ENCODE measurements around the gene HSPBP1.

The HSPBP1 gene

GRCh38 chr19:55253842-55254624 is 25.9 kb downstream of the HSPBP1 start:
- H3K27ac Mint-ChIP-seq (ENCODE audit: low read depth): peak overlapping the region; percentile 97
- peak overlapping the region; percentile 98 for H3K4me3 Mint-ChIP-seq
- no peaks in the 10 kb centered on the region for H3K9me3 Mint-ChIP-seq
- peaks cover 25% of the 10 kb centered on the region for H3K36me3 Mint-ChIP-seq (ENCODE audit: insufficient read depth)
- H3K27me3 Mint-ChIP-seq: no peaks in the 10 kb centered on the region
- peaks cover 82% of the 10 kb centered on the region for H3K4me1 Mint-ChIP-seq
- DNase-seq (ENCODE audit: low spot score in 2 of 2): peak; percentile 44 to 65
- ATAC-seq (replicated peaks; ENCODE audit: extremely low read depth, poor library complexity, severe bottlenecking): peak; percentile 54

GRCh38 chr19:55252760-55253663 is 26.9 kb downstream of the HSPBP1 start:
- Mint-ChIP-seq H3K27ac (ENCODE audit: low read depth) (peak overlapping the region; percentile 97), H3K4me3 (peak overlapping the region; percentile 98), H3K4me1 (peaks cover 87% of the 10 kb centered on the region), H3K9me3 (no peaks in the 10 kb centered on the region), H3K36me3 (ENCODE audit: insufficient read depth) (peaks cover 21% of the 10 kb centered on the region), H3K27me3 (no peaks in the 10 kb centered on the region)
- DNase-seq (ENCODE audit: low spot score in 2 of 2) (no peak), ATAC-seq (replicated peaks; ENCODE audit: extremely low read depth, poor library complexity, severe bottlenecking) (no peak)

DNA sequence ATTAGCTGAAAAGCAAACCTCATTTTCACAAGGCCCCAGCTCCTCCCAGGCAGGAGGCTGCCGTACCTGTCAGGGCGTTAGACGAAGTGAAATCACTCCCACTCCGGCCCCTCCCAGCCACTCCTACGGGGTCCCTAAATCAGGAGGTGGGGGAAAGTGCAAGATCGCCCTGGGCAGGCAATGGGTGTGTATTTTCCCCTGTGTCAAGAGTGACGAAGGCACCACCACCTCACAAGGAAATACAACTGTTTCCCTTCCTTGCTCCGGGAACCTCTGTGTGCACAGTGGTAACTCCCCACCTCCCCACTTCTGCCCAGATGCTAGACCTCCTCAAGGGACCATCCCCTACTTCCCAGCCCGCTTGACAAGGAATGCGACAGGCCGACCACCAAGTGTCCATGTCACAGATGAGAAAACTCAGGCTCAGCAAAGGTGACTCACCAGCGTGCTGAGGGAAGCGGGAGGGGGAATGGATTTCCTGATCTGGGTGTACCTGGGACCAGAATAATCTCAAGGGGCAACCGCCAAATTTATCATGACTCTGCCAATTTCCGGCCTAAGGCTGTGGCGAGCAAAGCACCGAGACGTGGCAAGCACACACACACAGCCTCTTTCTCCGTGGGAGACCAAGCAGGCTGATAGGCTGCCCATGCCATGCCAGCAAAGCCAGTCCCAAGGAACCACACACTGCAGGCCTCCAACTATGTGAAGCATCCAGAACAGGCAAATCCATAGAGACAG is 28.4 kb downstream of the HSPBP1 start:
- H3K4me1 Mint-ChIP-seq: peaks cover 74% of the 10 kb centered on the region
- peak overlapping the region; percentile 92 for H3K27ac Mint-ChIP-seq (ENCODE audit: low read depth)
- H3K9me3 Mint-ChIP-seq: no peaks in the 10 kb centered on the region
- H3K4me3 Mint-ChIP-seq: peak overlapping the region; percentile 98
- H3K27me3 Mint-ChIP-seq: no peaks in the 10 kb centered on the region
- peaks cover 24% of the 10 kb centered on the region for H3K36me3 Mint-ChIP-seq (ENCODE audit: insufficient read depth)
- ATAC-seq (replicated peaks; ENCODE audit: extremely low read depth, poor library complexity, severe bottlenecking) (no peak), DNase-seq (ENCODE audit: low spot score in 2 of 2) (no peak)

- H3K27me3 Mint-ChIP-seq: no peaks in the 10 kb centered on the region
- peak overlapping the region; percentile 92 for H3K27ac Mint-ChIP-seq (ENCODE audit: low read depth)
- H3K9me3 Mint-ChIP-seq: no peaks in the 10 kb centered on the region
- DNase-seq (ENCODE audit: low spot score in 2 of 2) (no peak), ATAC-seq (replicated peaks; ENCODE audit: extremely low read depth, poor library complexity, severe bottlenecking) (no peak)
- peaks cover 63% of the 10 kb centered on the region for H3K4me1 Mint-ChIP-seq
- peaks cover 24% of the 10 kb centered on the region for H3K36me3 Mint-ChIP-seq (ENCODE audit: insufficient read depth)
- H3K4me3 Mint-ChIP-seq: peak overlapping the region; percentile 98
Observed at GRCh38 chr19:55250262-55251036, 29.5 kb downstream of the HSPBP1 start.

- Mint-ChIP-seq H3K27me3 (no peaks in the 10 kb centered on the region), H3K9me3 (no peaks in the 10 kb centered on the region), H3K36me3 (ENCODE audit: insufficient read depth) (peaks cover 29% of the 10 kb centered on the region), H3K4me1 (peaks cover 57% of the 10 kb centered on the region), H3K4me3 (no peak overlapping the region), H3K27ac (ENCODE audit: low read depth) (no peak overlapping the region)
- no peak for ATAC-seq (replicated peaks; ENCODE audit: extremely low read depth, poor library complexity, severe bottlenecking)
- DNase-seq (ENCODE audit: low spot score in 2 of 2): no peak
Observed at GRCh38 chr19:55249841-55250240, 30.1 kb downstream of the HSPBP1 start.

DNA sequence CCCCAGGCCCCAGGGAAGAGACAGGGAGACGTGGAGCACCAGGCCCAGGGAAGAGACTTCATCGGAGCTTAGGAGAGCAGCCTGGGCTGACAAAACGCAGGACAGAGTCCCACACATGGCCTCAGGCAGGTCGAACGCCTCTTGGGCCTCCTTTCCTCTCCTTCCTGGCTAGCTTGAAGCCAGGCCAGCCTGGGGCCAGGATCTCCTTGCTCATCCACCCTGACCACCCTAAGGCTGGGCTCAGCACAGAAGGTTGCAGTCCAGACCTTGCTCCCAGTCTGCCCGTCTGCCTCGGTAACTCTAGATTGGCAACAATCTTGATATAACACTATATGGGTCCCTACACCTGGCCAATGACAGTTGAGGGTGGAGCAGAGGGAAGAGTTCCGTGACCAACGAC is 31.2 kb downstream of the HSPBP1 start:
- no peak for DNase-seq (ENCODE audit: low spot score in 2 of 2)
- ATAC-seq (replicated peaks; ENCODE audit: extremely low read depth, poor library complexity, severe bottlenecking): no peak
- peak overlapping the region; percentile 37 for H3K4me3 Mint-ChIP-seq
- peaks cover 47% of the 10 kb centered on the region for H3K4me1 Mint-ChIP-seq
- H3K9me3 Mint-ChIP-seq: no peaks in the 10 kb centered on the region
- peak overlapping the region; percentile 60 for H3K27ac Mint-ChIP-seq (ENCODE audit: low read depth)
- H3K27me3 Mint-ChIP-seq: no peaks in the 10 kb centered on the region
- H3K36me3 Mint-ChIP-seq (ENCODE audit: insufficient read depth): peaks cover 31% of the 10 kb centered on the region

DNA sequence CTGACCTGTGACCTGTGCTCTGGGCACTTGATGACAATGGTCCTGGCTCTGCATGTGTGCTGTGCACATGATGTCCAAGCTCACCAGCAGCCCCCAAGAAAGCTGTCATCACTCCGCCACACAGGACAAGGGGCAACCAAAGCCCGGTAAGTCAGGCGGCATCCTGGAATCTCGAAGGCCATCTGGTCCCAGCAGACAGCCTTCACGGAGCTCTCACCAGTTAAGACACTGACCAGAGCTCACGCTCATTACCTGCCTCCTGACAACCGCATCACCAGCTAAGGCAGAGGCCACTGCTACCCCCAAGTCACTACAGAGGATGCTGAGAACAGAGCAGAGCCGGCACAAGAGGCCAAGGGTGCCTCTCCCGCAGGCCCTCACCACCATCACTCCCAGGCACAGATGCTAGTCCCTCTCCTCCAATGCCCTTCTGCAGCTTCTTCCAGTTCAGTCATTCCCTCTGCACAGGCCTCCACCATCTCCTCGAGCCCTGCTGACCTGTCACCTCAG is 31.7 kb downstream of the HSPBP1 start:
- no peaks in the 10 kb centered on the region for H3K27me3 Mint-ChIP-seq
- peaks cover 33% of the 10 kb centered on the region for H3K36me3 Mint-ChIP-seq (ENCODE audit: insufficient read depth)
- ATAC-seq (replicated peaks; ENCODE audit: extremely low read depth, poor library complexity, severe bottlenecking) (no peak), DNase-seq (ENCODE audit: low spot score in 2 of 2) (no peak)
- H3K27ac Mint-ChIP-seq (ENCODE audit: low read depth): peak overlapping the region; percentile 60
- peaks cover 42% of the 10 kb centered on the region for H3K4me1 Mint-ChIP-seq
- peak overlapping the region; percentile 37 for H3K4me3 Mint-ChIP-seq
- H3K9me3 Mint-ChIP-seq: no peaks in the 10 kb centered on the region

DNA sequence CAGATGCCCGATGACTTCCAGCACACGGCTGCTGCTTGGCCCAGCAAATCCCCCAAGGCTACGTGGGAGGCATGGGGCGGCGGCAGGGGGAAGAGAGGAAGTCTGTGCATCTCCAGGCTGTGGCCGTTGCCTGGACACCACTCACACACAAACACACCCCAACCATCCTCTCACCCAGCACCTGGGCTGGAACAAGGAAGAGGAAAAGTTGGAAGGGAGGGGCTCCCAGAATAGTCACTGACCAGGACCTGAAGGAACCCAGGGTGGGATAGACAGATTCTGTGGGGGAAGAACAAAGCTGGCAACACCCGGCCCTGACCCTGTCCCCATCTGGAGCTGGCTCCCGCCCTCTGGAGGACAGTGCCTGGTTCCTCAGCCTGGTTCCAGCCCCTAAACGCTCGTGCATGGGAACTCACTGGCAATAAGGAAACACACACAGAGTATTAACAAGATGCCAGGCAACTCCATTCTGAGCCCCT is 32.2 kb downstream of the HSPBP1 start:
- no peak for ATAC-seq (replicated peaks; ENCODE audit: extremely low read depth, poor library complexity, severe bottlenecking)
- no peaks in the 10 kb centered on the region for H3K9me3 Mint-ChIP-seq
- H3K27ac Mint-ChIP-seq (ENCODE audit: low read depth): no peak overlapping the region
- peaks cover 39% of the 10 kb centered on the region for H3K4me1 Mint-ChIP-seq
- H3K27me3 Mint-ChIP-seq: no peaks in the 10 kb centered on the region
- no peak overlapping the region for H3K4me3 Mint-ChIP-seq
- DNase-seq (ENCODE audit: low spot score in 2 of 2): no peak
- H3K36me3 Mint-ChIP-seq (ENCODE audit: insufficient read depth): peaks cover 38% of the 10 kb centered on the region

DNA sequence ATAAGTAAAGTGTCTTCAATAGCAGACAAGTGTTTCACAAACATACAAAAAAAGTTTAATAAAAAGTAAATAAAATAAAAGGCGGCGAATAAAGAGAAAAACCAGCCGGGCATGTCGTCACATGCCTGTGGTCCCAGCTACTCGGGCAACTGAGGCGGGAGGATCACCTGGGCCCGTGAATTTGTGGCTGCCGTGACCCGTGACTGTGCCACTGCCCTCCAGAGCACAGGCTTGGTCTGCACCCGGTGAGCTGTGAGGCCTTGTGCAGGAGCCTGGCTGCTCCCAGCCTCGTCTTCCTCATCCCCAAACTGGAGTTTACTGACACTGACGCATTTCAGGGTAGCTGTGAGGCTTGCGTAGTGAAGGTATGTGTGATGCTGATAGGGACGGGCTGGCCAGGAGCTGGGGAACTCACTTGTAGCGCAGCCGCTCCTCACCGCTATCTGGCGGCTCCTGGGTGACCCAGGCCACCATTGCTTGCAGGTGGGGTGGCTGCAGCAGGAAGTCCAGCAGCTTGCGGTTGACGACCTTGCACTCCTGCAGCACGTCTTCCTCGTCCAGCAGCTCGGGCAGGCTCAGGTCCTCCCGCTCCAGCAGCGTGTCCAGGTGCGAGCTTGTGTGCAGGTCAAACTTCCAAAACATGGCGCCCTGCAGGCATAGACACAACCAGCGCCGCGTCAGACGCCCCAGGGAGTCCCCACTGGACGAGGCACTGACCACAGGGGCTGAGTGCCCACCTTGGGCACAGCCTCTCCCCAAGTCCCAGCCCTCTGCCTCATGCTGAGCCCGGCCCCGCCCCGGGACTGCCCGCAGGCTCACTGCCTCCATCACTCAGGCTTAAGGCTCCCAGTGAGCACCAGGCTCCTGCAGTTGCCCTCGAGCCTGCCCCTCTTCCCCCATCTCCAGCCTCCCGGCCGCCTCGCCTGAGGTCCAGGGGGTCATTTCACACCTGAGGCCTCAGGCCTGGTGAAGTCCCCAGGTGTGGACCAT is 33.2 kb downstream of the HSPBP1 start:
- Mint-ChIP-seq H3K4me3 (no peak overlapping the region), H3K9me3 (no peaks in the 10 kb centered on the region), H3K36me3 (ENCODE audit: insufficient read depth) (peaks cover 42% of the 10 kb centered on the region), H3K27ac (ENCODE audit: low read depth) (no peak overlapping the region), H3K4me1 (peaks cover 33% of the 10 kb centered on the region), H3K27me3 (no peaks in the 10 kb centered on the region)
- no peak for DNase-seq (ENCODE audit: low spot score in 2 of 2)
- ATAC-seq (replicated peaks; ENCODE audit: extremely low read depth, poor library complexity, severe bottlenecking): no peak

GRCh38 chr19:55245236-55245904 is 34.5 kb downstream of the HSPBP1 start:
- no peak overlapping the region for H3K27ac Mint-ChIP-seq (ENCODE audit: low read depth)
- H3K36me3 Mint-ChIP-seq (ENCODE audit: insufficient read depth): peaks cover 48% of the 10 kb centered on the region
- H3K4me1 Mint-ChIP-seq: peaks cover 19% of the 10 kb centered on the region
- no peak overlapping the region for H3K4me3 Mint-ChIP-seq
- H3K9me3 Mint-ChIP-seq: no peaks in the 10 kb centered on the region
- no peaks in the 10 kb centered on the region for H3K27me3 Mint-ChIP-seq
- DNase-seq (ENCODE audit: low spot score in 2 of 2) (no peak), ATAC-seq (replicated peaks; ENCODE audit: extremely low read depth, poor library complexity, severe bottlenecking) (no peak)

Measured in central memory CD8-positive, alpha-beta T cell (primary cell).